A673 (cell line): ENCODE results near the gene TENT5C. TPM values are rescaled to one million over a fixed set of nuclear protein-coding genes. Genes with fewer than 3 reads are reported as not detected.

Experiments used
- BruUV-seq: library from RNA; stranded (reverse); fragments of 400-500 nt; replicated peaks from 2 replicates; lab custom pipeline; 2021; lab: Mats Ljungman, UMichigan
- CTCF ChIA-PET: fragments of 300-600 bp; sonication (Branson Sonifier 250); formaldehyde crosslinking; loops from one replicate; lab custom pipeline; 2022; ENCODE audit warnings: antibody characterized with exemption; lab: Charles Lee
- POLR2A ChIA-PET: fragments of 300-600 bp; sonication (Branson Sonifier 250); formaldehyde crosslinking; loops from one replicate; lab custom pipeline; 2022; ENCODE audit warnings: antibody characterized with exemption; ENCODE audit not compliant: low non-redundant PET; lab: Charles Lee
- DNase-seq: peaks from one replicate; pipeline ENCODE4 v3.0.0-alpha.2; 2015; ENCODE audit warnings: low spot score
- H3K27ac ChIP-seq: fragments of 200-600 bp; sonication (generic); 2 replicates; pipeline ENCODE4 v1.5.1; 2016; ENCODE audit warnings: mixed run types, low read depth, mild to moderate bottlenecking, mixed read lengths, antibody characterized with exemption, low read length; ENCODE audit not compliant: poor library complexity, severe bottlenecking
- H3K27me3 ChIP-seq: fragments of 200-600 bp; sonication (generic); replicated peaks from 2 replicates; pipeline ENCODE4 v1.6.1; 2017; ENCODE audit warnings: mixed run types, low read depth, mild to moderate bottlenecking, mixed read lengths, antibody characterized with exemption, low read length; ENCODE audit not compliant: insufficient read depth, poor library complexity
- H3K36me3 ChIP-seq: fragments of 200-600 bp; sonication (generic); 2 replicates; pipeline ENCODE4 v1.6.1; 2016; ENCODE audit warnings: mixed run types, mild to moderate bottlenecking, mixed read lengths, antibody characterized with exemption, low read length; ENCODE audit not compliant: insufficient read depth, poor library complexity, severe bottlenecking
- H3K4me1 ChIP-seq: fragments of 200-600 bp; sonication (generic); 2 replicates; pipeline ENCODE4 v1.6.1; 2017; ENCODE audit warnings: mixed run types, mild to moderate bottlenecking, mixed read lengths, antibody characterized with exemption, low read length; ENCODE audit not compliant: insufficient read depth, poor library complexity, severe bottlenecking
- H3K4me3 ChIP-seq: fragments of 200-600 bp; sonication (generic); 2 replicates; pipeline ENCODE4 v1.5.1; 2016; ENCODE audit warnings: low read depth, mixed run types, mild to moderate bottlenecking, mixed read lengths, low read length; ENCODE audit not compliant: poor library complexity, severe bottlenecking
- H3K9me3 ChIP-seq: fragments of 200-600 bp; sonication (generic); 2 replicates; pipeline ENCODE4 v1.6.1; 2016; ENCODE audit warnings: mixed run types, low read depth, mild to moderate bottlenecking, mixed read lengths, antibody characterized with exemption, low read length; ENCODE audit not compliant: poor library complexity, severe bottlenecking
- EZH2 ChIP-seq: fragments of 200-600 bp; sonication (generic); IDR thresholded peaks from 2 replicates; pipeline ENCODE4 v1.6.1; 2017; ENCODE audit warnings: borderline replicate concordance, low read depth, mild to moderate bottlenecking, mixed read lengths, antibody characterized with exemption, low read length; ENCODE audit not compliant: poor library complexity, severe bottlenecking
- intact Hi-C: fragments of 100-400 bp; cut with micrococcal nuclease; formaldehyde crosslinking; loops from one replicate; pipeline ENCODE4 v1.10.0; 2022; ENCODE audit not compliant: unreplicated experiment
- total RNA-seq: library from RNA; stranded (reverse); gene quantifications from 2 replicates; pipeline ENCODE4 v1.2.3, GENCODE V29; 2021
- TF ChIP-seq, protein P1 (sequence below): fragments of 300-800, 200-600 bp; sonication (generic); conservative IDR thresholded peaks from 2 replicates; pipeline ENCODE4 v1.5.1; 2017; ENCODE audit warnings: low read depth, mild to moderate bottlenecking, antibody characterized with exemption, low read length, moderate library complexity, mixed read lengths

Gene TENT5C
- total RNA-seq, 1 experiment from 2014 or later, result 1.1 TPM

GRCh38 chr1:117663156-117663902, 57.5 kb downstream of the TENT5C start:
- Histone ChIP-seq H3K27ac (no peak overlapping the region), H3K4me1 (no peaks in the 10 kb centered on the region), H3K9me3 (no peaks in the 10 kb centered on the region), H3K27me3 (no peaks in the 10 kb centered on the region), H3K36me3 (no peaks in the 10 kb centered on the region), H3K4me3 (no peak overlapping the region)
- ChIA-PET POLR2A (no interaction called here), CTCF (no interaction called here)
- no TSS peak for BruUV-seq
- DNase-seq, result no peak
- no peak for TF ChIP-seq EZH2
- TF ChIP-seq, protein P1, sequence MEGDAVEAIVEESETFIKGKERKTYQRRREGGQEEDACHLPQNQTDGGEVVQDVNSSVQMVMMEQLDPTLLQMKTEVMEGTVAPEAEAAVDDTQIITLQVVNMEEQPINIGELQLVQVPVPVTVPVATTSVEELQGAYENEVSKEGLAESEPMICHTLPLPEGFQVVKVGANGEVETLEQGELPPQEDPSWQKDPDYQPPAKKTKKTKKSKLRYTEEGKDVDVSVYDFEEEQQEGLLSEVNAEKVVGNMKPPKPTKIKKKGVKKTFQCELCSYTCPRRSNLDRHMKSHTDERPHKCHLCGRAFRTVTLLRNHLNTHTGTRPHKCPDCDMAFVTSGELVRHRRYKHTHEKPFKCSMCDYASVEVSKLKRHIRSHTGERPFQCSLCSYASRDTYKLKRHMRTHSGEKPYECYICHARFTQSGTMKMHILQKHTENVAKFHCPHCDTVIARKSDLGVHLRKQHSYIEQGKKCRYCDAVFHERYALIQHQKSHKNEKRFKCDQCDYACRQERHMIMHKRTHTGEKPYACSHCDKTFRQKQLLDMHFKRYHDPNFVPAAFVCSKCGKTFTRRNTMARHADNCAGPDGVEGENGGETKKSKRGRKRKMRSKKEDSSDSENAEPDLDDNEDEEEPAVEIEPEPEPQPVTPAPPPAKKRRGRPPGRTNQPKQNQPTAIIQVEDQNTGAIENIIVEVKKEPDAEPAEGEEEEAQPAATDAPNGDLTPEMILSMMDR, result no peak
- intact Hi-C loops, result no loop called here

DNA sequence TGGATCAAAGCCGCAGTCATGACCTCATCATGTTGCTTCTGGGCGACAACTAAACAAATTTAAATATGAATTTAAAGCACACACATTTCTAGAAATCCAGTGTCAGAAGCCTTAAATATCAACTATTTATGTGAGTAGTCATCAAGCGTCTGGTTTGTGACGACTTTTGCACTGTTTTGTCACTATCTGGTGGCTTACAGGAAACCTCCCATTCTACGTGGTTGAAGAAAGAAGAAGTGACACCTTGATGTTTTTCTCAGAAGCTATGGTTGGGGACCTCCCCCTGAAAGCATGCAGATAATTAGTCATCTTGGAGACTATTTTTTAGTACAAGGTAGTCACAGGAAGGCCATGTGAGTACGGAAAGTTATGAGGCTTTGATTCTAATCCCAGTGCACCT, 58.5 kb downstream of the TENT5C start:
- Histone ChIP-seq H3K27ac (no peak overlapping the region), H3K27me3 (no peaks in the 10 kb centered on the region), H3K9me3 (no peaks in the 10 kb centered on the region), H3K4me1 (no peaks in the 10 kb centered on the region), H3K36me3 (no peaks in the 10 kb centered on the region), H3K4me3 (no peak overlapping the region)
- ChIA-PET CTCF (no interaction called here), POLR2A (no interaction called here)
- DNase-seq, result no peak
- no TSS peak for BruUV-seq
- intact Hi-C loops, result no loop called here
- TF ChIP-seq, protein P1, result no peak
- no peak for TF ChIP-seq EZH2

DNA sequence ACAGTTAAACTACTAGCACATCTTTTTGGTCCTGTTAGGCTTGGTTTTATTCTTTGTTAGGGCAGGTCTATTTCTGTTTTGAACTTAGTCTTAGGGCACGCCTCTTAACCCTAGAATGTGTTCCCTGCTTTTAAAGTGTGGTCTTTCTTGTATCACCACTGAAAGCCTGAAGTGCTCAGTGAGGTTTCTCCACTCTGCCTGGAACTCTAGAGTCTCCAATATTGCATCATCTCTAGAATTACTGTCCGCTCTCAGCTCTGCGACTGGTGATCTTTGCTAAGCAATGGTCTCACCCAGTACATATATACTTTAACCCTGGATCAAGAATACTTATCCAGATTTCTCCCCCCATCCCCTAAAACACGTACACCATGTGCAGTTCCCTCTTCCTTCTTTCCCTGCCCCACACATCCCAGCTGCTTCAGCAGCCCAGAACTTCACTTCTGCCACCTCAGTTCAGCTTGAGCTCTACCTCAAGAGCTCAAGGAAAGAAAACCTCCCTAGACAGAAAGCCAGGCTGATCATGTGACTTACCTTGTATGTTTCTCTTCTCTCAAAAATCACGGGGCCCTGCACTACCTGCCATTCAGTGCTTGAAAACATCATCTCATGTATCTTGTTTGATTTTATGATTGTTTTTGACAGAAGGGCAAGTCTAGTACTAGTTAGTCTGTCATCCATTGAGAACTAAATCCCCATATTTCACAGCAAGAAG, 59.9 kb downstream of the TENT5C start:
- TF ChIP-seq, protein P1, result no peak
- TF ChIP-seq EZH2, result no peak

More for the DNA sequence above, 59.9 kb downstream of the TENT5C start:
- H3K4me1 ChIP-seq, result no peaks in the 10 kb centered on the region
- no peaks in the 10 kb centered on the region for H3K27me3 ChIP-seq
- no peak overlapping the region for H3K4me3 ChIP-seq
- no TSS peak for BruUV-seq
- no peak for DNase-seq
- CTCF ChIA-PET, result no interaction called here
- no peaks in the 10 kb centered on the region for H3K9me3 ChIP-seq
- intact Hi-C loops, result no loop called here
- H3K36me3 ChIP-seq, result no peaks in the 10 kb centered on the region
- H3K27ac ChIP-seq, result no peak overlapping the region
- POLR2A ChIA-PET, result no interaction called here
